ENCODE measurements around the gene CYP27A1.

DNA sequence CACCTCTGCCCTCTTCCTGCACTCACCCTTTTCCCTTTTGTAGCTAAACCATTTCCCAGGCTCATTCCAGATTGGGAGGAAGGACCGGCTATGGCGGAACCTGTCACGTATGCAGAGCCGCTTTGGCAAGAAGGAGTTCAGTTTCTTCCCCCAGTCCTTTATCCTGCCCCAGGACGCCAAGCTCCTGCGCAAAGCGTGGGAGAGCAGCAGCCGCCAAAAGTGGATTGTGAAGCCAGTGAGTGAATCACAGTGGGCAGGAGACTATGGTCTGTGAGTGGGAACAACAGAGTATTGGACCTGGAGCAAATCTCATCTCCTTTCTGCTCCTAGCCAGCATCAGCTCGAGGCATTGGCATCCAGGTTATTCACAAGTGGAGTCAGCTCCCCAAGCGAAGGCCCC is 35.0 kb upstream of the CYP27A1 start:
- TF ChIP-seq, protein P1, sequence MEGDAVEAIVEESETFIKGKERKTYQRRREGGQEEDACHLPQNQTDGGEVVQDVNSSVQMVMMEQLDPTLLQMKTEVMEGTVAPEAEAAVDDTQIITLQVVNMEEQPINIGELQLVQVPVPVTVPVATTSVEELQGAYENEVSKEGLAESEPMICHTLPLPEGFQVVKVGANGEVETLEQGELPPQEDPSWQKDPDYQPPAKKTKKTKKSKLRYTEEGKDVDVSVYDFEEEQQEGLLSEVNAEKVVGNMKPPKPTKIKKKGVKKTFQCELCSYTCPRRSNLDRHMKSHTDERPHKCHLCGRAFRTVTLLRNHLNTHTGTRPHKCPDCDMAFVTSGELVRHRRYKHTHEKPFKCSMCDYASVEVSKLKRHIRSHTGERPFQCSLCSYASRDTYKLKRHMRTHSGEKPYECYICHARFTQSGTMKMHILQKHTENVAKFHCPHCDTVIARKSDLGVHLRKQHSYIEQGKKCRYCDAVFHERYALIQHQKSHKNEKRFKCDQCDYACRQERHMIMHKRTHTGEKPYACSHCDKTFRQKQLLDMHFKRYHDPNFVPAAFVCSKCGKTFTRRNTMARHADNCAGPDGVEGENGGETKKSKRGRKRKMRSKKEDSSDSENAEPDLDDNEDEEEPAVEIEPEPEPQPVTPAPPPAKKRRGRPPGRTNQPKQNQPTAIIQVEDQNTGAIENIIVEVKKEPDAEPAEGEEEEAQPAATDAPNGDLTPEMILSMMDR (IDR thresholded peaks at IDR 0.05) = no peak
- no peak for TF ChIP-seq POLR2A (IDR thresholded peaks at IDR 0.05)
